Gastroesophageal sphincter (tissue), 3 donors: ENCODE results near the gene OPCML.

Experiments
- CTCF ChIP-seq, 4 experiments: fragments of 200-600 bp in 2 of 4; fragments of 450-650 bp in 2 of 4; sonication (generic) in 1 of 4; IDR thresholded peaks; one replicate each; pipeline ENCODE4 v1.5.1; 2017 to 2019; ENCODE audit warnings: antibody characterized with exemption in 4 of 4, mild to moderate bottlenecking in 2 of 4, moderate library complexity in 2 of 4
- EP300 ChIP-seq: sonication (generic); formaldehyde crosslinking; IDR thresholded peaks from one replicate; pipeline ENCODE4 v1.6.1; 2017; ENCODE audit warnings: antibody characterized with exemption, mild to moderate bottlenecking
- POLR2A ChIP-seq, 2 donors: fragments of 450-650 bp; IDR thresholded peaks; one replicate each; pipeline ENCODE4 v1.6.1; 2017; ENCODE audit warnings: antibody characterized with exemption in 2 of 2, mild to moderate bottlenecking in 2 of 2, moderate library complexity in 1 of 2

- TF ChIP-seq CTCF (IDR thresholded peaks at IDR 0.05), result no peak
- no peak for TF ChIP-seq EP300
- no peak for TF ChIP-seq POLR2A (IDR thresholded peaks at IDR 0.05)
Observed at GRCh38 chr11:132911186-132911585, 621.1 kb downstream of the OPCML start.
